ENCODE data around the gene CRYBG2.
"Not testable (repeated sequence)": the region's sequence is repeated elsewhere in the genome, so short reads cannot be mapped to it uniquely, and the experiment has no call there.

The CRYBG2 gene, protein sequence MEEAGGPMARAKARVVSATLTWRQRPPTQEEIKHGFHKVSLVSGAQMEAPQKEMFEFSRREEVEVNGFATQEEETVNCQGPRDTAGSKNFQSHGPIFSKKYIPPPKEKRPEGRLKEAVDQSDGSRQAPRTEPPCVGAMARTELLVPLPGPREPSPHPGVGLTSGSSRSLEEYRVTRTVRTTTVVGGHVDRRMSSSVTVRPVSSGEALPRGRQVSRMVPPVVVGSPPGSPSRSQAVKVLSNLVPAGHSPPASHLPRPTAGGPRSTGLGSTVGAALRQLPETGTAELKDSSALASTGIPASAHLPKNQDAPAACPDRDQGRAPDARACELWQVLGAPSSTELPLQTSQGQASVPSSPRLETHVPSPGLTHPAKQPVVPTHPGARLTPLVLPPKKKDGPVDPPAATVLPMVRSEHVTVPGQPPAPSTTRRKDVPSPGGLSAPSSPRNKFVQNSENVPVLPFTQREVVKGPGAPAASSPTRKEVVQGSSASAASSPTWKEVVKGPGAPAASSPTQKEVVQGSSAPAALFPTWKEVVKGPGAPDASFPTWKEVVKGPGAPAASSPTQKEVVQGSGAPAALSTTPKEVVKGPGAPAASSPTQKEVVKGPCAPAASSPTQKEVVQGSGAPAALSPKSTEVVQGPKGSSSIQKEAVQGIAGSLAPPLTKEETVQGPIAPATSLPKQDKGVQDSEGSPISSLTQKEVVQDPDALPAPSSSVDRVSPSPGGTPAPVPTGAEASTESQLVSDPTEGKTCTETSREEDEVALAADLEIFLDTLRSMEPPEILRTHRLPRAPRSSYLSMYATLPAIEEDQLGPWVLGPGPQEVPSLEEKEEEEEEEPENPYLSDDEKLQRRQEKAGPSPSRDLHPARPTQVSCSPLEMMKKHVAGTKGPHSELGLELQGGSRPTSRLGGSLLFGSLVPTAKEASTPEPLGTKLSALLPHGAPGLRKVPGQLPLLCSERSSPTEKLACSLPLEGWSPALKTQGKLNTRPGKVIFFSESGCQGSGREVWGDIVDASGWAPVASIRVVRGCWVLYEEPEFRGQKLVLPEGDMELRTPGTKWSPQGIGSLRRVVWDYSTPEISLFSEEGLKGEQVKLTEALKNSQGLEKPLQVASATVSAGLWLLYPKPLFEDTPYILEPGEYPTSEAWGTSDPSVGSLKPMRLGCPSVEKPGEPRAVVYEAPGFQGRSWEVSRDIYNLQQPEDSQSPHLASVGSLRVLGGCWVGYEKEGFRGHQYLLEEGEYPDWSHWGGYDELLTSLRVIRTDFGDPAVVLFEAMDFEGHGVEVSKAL (N-terminal part only)

DNA sequence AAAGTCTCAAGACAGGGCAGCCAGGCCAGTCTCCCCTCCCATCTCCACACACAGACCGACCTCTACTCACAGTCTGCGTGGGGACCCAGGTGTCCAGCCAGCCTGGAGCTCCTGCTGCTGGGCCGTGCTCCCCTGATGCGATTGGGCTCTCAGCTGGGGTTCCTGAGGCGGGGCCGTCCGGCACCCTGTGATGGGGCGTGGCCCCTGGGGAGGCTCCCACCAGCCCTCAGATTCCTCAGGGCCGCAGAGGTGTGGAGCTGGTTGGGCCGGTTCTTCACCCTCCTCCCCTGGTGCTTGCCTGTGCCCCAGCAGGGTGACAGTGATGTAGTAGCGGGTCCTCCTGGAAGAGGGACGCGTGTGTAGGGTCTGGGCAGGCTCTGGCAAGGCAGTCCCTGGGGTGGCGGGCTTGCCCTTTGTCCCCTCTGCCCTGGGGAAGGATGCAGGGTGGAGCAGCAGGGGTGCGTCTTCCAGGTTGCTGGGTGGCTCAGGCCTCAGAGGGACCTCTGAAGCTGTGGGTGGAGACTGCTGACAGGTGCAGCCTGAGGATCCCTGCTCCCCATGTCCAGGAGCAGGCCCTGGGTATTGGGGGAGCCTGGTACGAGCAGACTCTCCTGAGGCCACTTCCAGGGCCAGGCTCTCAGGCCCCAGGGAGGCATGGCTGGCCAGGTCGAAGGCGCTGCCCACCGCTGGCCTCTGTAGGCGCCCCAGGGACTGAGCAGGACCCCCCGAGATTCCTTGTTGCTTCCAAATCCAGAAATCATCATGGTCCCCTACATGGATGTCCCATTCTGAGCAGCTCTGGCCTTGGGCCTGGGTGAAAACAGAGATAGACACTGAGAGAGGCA, at the start of gene CRYBG2:
CRYBG2 (minus strand) TSS at position 155 of the 845 bp plus-strand sequence. CDS start 7,473 bp downstream, outside the sequence.
- DNase-seq (ENCODE audit: low spot score), result no peak

DNA sequence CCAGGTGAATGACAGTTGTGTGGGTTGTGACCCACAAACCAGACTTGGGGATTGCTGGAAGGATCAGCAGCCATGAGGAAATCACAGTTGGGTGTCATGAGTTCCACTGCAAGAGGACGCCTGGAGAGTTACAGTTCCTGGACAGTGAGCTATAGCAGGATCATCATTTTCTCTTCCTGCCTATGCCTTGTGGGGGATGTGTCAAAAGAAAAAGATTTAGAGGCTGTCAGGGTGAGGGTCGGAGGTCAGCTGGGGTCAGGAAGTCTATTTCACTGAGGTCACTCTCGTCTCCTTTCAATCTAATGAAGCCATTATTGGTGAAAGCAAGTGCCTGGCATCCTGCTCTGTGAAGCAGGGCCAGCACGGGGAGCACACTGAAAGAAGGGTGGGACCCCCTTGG, 49.7 kb upstream of the CRYBG2 start:
- no peak for DNase-seq (ENCODE audit: low spot score)

DNA sequence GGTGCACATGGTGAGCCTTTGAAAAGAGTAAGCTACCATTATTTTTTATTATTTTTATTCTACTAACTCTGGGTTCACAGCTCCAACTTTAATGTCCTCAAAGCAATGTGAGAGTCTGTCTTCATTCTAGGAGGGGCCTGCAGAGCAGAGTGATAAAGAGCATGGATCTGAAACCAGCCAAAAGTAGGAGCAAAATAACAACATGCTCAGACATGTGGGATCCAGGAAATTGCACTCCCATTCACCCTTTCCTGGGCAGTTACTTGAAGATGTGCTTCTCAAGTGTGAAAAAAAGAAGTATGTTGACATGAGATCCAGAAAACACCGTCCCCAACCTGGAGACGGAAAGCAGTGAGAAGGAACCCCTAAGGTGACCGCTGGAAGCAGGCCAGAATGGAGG, 48.0 kb upstream of the CRYBG2 start:
- no peak for DNase-seq (ENCODE audit: low spot score)

DNA sequence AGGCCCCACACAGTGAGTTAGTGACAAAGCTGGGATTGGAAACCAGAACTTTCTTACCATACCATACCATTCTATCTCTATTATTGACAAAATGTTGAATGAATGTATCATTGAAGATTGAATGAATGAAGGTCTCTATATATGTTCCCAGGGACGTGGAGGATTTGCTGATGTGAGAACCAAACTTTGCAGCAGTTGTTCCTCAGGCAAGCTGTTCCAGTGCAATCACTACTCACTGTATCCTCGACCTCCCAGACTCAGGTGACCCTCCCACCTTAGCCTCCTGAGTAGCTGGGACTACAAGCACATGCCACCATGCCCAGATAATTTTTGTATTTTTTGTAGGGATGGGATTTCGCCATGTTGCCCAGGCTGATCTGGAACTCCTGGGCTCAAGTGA, 45.1 kb upstream of the CRYBG2 start:
- no peak for DNase-seq (ENCODE audit: low spot score)

DNA sequence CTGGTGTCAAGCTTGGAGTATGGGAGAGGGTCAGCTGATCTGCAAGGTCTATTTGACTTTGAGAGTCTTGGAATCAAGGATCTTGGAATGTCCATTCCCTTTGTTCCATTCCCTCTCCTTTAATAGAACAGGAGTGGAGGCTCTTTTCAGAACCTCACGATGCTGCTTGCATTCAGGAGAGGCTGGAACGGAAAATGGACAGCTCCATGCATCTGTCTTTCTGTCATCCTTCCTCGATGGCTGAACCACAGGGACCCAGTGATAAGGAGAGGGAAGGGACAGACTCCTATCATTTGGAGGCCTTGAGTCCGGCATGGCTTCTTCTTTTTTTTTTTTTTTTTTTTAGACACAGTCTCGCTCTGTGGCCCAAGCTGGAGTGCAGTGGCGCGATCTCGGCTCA, 41.8 kb upstream of the CRYBG2 start:
- no peak for DNase-seq (ENCODE audit: low spot score)

DNA sequence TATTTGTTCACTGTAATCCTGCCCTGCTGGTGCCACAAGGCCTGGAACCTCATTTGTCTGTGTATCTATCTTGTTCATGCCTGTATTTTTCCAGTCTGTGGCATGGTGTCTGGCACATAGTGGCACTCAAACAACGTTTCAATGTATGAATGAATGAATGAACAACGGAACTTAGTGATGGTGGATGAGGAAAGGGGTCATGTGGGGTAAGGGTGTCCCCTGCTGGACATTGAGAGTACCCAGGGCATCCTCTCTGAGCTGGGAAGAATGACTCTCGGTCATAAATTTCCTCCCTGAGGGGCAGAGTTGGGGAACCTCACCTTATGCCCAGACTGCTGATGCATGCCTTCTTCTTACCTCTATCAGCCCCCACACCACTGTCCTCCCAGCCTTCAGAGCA, 37.5 kb upstream of the CRYBG2 start:
- DNase-seq (ENCODE audit: low spot score), result peak; percentile 49

DNA sequence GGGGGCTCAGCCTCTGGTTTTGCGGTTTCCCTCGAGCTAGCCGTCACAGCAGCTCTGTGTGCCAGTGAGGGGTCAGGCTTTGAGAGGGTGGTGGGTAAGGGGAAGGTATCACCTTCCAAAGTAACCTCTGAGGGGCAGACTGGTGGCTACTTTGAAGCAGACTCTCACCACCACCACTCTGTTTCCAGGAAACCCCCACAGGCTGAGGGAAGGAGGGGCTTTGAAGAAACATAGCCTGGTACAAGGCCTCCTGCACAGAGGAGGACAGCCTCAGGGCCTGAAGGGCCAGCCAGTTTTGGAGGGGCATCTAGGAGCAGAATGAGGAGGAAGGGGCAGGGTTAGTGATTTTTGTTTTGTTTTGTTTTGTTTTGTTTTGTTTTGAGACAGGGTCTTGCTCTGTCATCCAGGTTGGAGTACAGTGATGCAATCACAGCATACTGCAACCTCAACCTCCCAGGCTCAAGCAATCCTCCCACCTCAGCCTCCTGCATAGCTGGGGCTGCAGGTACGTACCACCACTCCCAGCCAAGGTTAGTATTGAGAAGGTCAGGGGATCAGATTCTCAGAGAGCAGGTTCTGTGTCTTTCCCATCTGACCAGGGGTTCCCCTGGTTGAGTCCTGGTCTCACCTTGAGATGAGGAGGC, 35.8 kb upstream of the CRYBG2 start:
- DNase-seq (ENCODE audit: low spot score), result no peak

DNA sequence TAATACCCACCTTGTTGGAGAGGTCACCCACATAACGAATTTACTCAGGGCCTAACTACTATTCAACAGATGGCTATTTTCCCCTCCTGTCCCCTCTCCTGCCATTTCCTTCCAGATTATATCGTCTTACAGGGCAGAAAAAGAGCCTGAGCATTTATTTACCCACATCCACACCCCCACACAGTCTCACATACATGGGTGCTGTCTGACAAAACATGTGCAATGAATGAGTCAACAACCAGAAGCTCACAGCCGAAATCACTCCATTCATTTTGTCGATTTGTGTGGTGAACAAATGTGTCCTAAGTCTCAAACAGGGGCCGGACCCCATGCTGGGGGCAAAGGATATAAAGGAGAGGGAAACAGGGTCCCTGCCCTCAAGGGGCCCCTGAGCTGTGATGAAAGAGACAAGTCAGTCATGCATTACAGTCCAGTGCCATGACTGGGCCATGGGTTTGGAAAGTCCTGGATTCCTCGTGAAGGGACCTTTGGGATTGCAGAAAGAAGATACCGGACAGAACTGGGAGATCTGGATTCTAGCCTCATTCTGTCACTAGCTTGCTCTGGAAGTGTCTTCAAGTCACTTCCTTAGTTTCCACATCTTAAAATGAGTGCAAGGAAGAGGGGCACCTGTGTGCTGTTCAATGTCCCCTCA, 35.0 kb upstream of the CRYBG2 start:
- no peak for DNase-seq (ENCODE audit: low spot score)

DNA sequence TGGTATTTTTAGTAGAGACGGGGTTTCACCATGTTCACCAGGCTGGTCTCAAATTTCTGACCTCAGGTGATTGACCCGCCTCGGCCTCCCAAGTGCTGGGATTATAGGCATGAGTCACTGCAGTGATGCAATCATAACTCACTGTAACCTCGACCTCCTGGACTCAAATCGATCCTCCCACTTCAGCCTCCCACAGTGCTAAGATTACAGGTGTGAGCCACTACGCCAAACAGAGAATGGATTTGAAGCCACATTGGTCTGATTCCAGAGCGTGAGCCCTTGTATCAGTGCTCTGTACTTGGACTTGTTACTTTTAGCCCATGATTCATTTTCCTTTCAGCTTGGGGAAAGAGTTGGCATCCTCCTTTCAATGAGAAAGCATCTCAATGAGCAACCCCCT, 33.5 kb upstream of the CRYBG2 start:
- no peak for DNase-seq (ENCODE audit: low spot score)

DNA sequence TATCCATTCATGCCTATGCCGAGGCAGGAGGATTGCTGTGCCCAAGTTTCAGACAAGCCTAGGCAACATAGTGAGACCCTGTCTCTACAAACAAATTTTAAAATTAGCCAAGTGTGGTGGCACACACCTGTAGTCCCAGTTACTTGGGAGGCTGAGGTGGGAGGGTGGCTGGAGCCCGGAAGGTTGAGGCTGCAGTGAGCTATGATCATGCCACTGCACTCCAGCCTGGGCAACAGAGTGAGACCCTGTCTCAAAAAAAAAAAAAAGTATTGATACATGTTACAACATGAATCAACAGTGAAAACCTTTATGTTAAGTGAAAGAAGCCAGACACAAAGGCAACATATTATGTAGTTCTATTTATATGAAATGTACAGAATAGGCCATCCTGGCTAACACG, 31.1 kb upstream of the CRYBG2 start:
- not testable (repeated sequence) for DNase-seq (ENCODE audit: low spot score)

DNA sequence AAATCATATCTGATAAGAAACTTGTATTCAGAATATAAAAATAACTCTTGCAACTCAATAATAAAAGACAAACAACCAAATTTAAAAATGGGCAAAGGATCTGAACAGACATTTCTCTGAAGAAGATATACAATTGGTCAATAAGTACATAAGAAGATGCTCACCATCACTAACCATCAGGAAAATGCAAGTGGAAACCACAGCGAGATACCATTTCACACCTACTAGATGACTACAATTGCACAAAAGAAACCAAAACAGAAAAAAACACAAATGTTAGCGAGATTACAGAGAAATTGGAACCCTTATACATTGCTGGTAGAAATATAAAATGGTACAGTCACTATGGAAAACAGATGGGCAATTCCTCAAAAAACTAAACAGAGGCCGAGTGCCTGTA, 30.1 kb upstream of the CRYBG2 start:
- DNase-seq (ENCODE audit: low spot score), result no peak

DNA sequence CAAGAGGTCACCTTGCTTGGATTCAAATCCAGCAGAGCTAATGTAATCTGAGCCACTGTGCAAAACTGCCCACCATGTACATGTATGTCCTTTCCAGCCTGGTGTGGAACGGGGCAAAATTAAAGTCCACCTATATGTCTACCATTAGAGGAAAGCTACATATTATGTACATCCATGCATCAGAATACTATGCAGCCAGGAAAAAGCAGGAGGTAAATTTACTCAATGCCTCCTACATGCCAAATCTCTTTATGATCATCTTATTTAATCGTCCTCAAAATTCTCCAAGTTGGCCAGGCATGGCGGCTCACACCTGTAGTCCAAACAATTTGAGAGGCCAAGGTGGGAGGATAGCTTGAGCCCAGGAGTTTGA, 24.9 kb upstream of the CRYBG2 start:
- no peak for DNase-seq (ENCODE audit: low spot score)

DNA sequence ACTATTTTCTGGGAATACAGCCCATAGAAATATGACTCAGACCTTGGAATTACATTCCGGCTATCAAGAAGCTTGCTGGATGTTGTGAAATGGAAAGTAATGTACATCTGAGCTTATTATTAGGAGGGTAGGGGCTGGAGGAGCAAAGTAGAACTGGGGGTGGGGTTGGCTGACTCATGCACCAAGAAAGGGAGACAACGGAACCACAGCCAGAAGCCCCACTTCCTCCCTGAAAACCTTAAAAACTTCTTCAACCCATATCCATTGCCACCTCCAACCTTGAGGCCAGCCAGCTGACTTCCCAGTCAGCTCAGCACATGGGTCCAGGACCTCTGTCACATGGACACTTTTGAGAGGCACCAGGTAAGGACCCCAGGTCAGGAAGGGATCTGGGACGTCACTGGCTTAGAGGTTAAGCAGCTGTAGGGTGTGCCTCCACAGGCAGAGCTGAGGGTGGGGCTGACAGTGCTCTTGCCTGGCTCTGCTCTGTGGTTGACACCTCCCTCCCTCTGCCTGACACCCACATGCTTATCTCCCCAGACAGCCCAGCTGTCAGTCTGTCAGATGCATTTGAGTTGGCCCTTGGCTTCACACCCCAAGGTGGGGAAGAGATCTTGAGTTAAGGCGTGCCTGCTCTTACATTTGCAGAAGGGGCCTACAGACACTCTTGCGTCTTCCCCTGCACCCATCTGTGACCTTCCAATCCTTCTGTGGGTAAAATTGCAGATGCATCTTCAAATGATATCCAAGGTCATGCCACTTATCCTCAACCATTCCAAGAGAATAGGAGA, 24.4 kb upstream of the CRYBG2 start:
- no peak for DNase-seq (ENCODE audit: low spot score)

DNA sequence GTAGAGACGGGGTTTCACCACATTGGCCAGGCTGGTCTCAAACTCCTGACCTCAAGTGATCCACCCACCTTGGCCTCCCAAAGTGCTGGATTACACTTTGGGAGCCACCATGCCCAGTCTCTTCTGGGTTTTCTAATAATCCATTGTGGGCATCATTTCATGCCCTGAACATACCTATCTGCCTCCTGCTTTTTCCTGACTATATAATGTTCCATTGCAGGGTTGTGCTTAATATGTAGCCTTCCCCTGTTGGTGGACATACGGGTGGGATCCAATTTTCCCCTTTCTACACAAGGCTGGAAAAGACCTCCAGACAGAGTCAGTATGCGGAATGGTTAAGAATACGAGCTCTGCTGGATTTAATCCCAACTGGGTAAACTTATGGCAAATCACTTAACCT, 22.1 kb upstream of the CRYBG2 start:
- DNase-seq (ENCODE audit: low spot score), result no peak

DNA sequence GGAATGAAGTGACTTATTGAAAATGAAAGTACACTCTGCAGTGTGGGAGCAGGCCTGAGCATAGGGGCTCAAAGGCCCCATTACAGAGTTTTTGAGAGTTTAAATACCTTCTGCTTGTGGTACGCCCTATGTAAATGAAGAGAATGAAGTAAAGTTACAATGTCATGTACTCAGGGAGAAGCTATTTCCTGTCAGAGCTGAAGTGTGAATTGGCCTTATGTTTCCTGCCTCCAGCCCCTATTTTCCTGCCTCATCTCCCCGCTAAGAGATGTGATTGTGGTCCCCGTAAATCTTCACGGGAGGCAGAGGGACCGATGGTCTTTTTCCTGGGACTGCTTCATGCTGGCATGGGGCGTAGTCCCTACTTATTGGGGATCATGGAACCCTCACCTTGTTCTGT, 21.2 kb upstream of the CRYBG2 start:
- no peak for DNase-seq (ENCODE audit: low spot score)

DNA sequence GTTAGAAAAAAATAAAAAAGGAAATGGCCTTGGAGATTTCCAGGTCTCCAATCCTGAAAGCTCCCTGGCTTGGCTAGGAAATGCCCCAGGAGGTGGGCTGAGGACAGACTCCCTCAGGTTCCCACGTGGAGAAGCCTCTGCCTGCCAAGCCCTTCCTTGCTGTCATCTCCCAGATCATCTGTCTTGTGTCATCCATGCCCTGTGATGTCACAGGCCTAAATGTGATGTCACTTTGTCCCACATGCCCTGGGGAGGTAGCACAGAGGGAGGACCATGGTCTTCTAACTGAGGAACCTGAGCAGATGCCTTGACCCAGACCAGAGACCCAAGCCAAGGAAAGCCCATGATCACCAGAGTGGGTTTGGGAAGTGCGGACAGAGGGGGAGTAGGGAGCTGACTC, 20.4 kb upstream of the CRYBG2 start:
- DNase-seq (ENCODE audit: low spot score), result not testable (repeated sequence)

DNA sequence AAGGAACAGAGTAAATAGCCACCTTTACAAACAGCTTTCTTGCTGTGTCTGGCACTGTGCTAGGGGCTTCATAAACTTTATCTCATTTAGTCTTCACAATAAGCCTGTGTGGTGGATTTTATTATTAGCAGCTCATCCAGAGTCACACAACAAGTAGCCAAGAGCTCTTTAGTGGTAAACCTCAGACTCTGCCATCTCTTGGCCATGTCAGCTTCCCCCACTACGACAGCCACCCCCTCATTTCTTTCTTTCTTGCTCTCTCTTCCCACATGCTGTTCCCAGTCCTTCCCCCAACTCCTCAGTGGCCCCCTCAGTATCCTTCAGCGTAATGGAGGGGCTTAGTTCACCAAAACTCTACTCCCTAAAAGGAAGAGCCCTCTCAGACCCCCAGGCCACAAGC, 19.9 kb upstream of the CRYBG2 start:
- DNase-seq (ENCODE audit: low spot score), result no peak

DNA sequence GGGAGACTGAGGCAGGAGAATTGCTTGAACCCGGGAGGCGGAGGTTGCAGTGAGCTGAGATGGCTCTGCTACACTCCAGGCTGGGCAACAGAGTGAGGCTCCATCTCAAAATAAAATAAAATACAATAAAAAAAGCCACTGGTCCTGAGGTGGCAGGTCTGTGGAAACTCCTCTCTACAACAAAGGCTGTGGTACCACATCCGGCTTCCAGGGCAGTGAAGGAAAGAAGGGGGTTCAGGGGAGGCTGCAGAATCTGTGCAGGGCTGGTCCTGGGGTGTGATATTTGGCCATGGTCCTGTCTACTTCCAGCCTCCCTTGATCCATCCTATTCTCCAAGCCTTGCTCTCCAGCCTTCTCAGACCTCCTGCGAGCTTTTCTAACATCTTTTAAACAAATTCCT, 19.4 kb upstream of the CRYBG2 start:
- DNase-seq (ENCODE audit: low spot score), result no peak

DNA sequence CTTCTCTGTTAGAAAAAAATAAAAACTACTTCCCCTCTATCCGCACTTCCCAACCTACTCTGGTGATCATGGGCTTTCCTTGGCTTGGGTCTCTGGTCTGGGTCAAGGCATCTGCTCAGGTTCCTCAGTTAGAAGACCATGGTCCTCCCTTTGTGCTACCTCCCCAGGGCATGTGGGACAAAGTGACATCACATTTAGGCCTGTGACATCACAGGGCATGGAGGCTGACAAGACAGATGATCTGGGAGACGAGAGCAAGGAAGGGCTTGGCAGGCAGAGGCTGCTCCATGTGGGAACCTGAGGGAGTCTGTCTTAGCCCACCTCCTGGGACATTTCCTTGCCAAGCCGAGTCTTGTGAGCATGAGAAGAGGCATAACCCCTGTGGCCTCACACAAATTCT, 18.7 kb upstream of the CRYBG2 start, which contains the start of gene ZNF683:
ZNF683 (minus strand) TSS at position 140 of the 400 bp plus-strand sequence. CDS start 4,179 bp downstream, outside the sequence.
- not testable (repeated sequence) for DNase-seq (ENCODE audit: low spot score)

Data from cerebellar cortex (tissue), 1 donor.